ENCODE measurements around the gene ACSS3.

Gene ACSS3

GRCh38 chr12:81216739-81217138, 138.9 kb downstream of the ACSS3 start:
- TF ChIP-seq, protein P1, sequence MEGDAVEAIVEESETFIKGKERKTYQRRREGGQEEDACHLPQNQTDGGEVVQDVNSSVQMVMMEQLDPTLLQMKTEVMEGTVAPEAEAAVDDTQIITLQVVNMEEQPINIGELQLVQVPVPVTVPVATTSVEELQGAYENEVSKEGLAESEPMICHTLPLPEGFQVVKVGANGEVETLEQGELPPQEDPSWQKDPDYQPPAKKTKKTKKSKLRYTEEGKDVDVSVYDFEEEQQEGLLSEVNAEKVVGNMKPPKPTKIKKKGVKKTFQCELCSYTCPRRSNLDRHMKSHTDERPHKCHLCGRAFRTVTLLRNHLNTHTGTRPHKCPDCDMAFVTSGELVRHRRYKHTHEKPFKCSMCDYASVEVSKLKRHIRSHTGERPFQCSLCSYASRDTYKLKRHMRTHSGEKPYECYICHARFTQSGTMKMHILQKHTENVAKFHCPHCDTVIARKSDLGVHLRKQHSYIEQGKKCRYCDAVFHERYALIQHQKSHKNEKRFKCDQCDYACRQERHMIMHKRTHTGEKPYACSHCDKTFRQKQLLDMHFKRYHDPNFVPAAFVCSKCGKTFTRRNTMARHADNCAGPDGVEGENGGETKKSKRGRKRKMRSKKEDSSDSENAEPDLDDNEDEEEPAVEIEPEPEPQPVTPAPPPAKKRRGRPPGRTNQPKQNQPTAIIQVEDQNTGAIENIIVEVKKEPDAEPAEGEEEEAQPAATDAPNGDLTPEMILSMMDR (conservative IDR thresholded peaks at IDR 0.05; ENCODE audit: low read depth, low read length): no peak
- DNase-seq (ENCODE audit: low read depth): no peak

DNA sequence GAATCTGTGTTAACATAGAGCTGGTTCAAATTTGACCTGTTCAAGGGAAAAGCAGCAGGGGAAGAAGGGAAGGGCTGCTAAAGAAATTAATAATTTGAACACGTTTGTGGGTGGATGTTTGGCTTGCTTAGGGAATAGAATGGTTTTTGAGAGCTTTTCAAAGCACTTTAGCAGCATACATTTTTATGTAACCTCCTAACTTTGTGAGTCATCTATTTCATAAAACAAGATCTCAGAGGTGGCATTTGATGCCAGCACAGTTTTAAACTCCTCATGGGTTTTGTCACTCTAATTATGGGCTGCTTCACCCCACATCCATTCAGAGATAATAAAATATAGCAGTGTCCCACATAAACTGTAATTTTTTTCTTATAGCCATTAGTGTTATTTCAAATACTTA, 143.8 kb downstream of the ACSS3 start:
- TF ChIP-seq, protein P1 (conservative IDR thresholded peaks at IDR 0.05; ENCODE audit: low read depth, low read length): no peak
- no peak overlapping the region for H3K4me3 ChIP-seq (ENCODE audit: low read length)
- DNase-seq (ENCODE audit: low read depth): no peak

More at GRCh38 chr12:81216739-81217138, 138.9 kb downstream of the ACSS3 start:
- no peak overlapping the region for H3K4me3 ChIP-seq (ENCODE audit: low read length)

GRCh38 chr12:81222846-81223592, 145.1 kb downstream of the ACSS3 start:
- no peak overlapping the region for H3K4me3 ChIP-seq (ENCODE audit: low read length)
- DNase-seq (ENCODE audit: low read depth): no peak
- TF ChIP-seq, protein P1 (conservative IDR thresholded peaks at IDR 0.05; ENCODE audit: low read depth, low read length): no peak

- TF ChIP-seq, protein P1 (conservative IDR thresholded peaks at IDR 0.05; ENCODE audit: low read depth, low read length): no peak
- DNase-seq (ENCODE audit: low read depth): no peak
- H3K4me3 ChIP-seq (ENCODE audit: low read length): no peak overlapping the region
Measured at GRCh38 chr12:81224626-81225025, 146.7 kb downstream of the ACSS3 start.

DNA sequence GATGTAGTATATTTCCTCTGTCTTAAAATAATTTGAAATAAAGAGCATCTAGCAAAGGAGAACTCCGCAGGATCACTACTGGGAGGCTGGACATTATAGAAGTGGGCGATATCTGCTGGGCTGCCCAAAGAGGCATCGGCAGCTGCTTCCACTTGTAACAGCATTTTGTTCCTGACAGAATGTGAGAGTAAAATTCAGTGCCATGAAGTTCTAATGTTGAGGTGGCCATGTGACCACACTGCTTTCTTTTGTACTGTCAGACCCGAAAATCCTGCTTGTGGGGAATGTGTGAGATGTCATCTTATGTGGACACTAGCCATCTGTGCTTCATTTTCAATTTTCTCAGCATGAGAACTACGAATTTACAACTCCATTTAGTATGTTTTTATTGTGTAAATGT, 151.9 kb downstream of the ACSS3 start:
- H3K4me3 ChIP-seq (ENCODE audit: low read length): no peak overlapping the region
- DNase-seq (ENCODE audit: low read depth): no peak
- TF ChIP-seq, protein P1 (conservative IDR thresholded peaks at IDR 0.05; ENCODE audit: low read depth, low read length): no peak

GRCh38 chr12:81231574-81232368, 153.9 kb downstream of the ACSS3 start:
- no peak for DNase-seq (ENCODE audit: low read depth)
- TF ChIP-seq, protein P1 (conservative IDR thresholded peaks at IDR 0.05; ENCODE audit: low read depth, low read length): no peak
- H3K4me3 ChIP-seq (ENCODE audit: low read length): no peak overlapping the region
